Measurements from ENCODE around the gene CDH13.

The CDH13 gene

GRCh38 chr16:82631701-82632685 lies 5.2 kb downstream of the CDH13 start:
- no peak for DNase-seq (ENCODE audit: low read depth)
- H3K4me3 ChIP-seq (ENCODE audit: low read depth, low read length) = no peak overlapping the region
- peak; percentile 56 for TF ChIP-seq CTCF (IDR thresholded peaks at IDR 0.05; ENCODE audit: control insufficient read depth, extremely low read depth, insufficient read depth)

GRCh38 chr16:82633964-82634600 lies 7.3 kb downstream of the CDH13 start:
- no peak for DNase-seq (ENCODE audit: low read depth)
- TF ChIP-seq CTCF (IDR thresholded peaks at IDR 0.05; ENCODE audit: control insufficient read depth, extremely low read depth, insufficient read depth) = no peak
- H3K4me3 ChIP-seq (ENCODE audit: low read depth, low read length) = no peak overlapping the region

GRCh38 chr16:82634955-82635610 lies 8.3 kb downstream of the CDH13 start:
- TF ChIP-seq CTCF (IDR thresholded peaks at IDR 0.05; ENCODE audit: control insufficient read depth, extremely low read depth, insufficient read depth) = no peak
- DNase-seq (ENCODE audit: low read depth) = no peak

GRCh38 chr16:82636485-82636884 lies 9.7 kb downstream of the CDH13 start:
- H3K4me3 ChIP-seq (ENCODE audit: low read depth, low read length) = no peak overlapping the region
- DNase-seq (ENCODE audit: low read depth) = no peak
- TF ChIP-seq CTCF (IDR thresholded peaks at IDR 0.05; ENCODE audit: control insufficient read depth, extremely low read depth, insufficient read depth) = no peak

More at GRCh38 chr16:82634955-82635610, 8.3 kb downstream of the CDH13 start:
- no peak overlapping the region for H3K4me3 ChIP-seq (ENCODE audit: low read depth, low read length)

- no peak for TF ChIP-seq CTCF (IDR thresholded peaks at IDR 0.05; ENCODE audit: control insufficient read depth, extremely low read depth, insufficient read depth)
- H3K4me3 ChIP-seq (ENCODE audit: low read depth, low read length) = no peak overlapping the region
- DNase-seq (ENCODE audit: low read depth) = no peak
These were observed 10.2 kb downstream of the CDH13 start for GRCh38 chr16:82636958-82637357.

- H3K4me3 ChIP-seq (ENCODE audit: low read depth, low read length) = no peak overlapping the region
- TF ChIP-seq CTCF (IDR thresholded peaks at IDR 0.05; ENCODE audit: control insufficient read depth, extremely low read depth, insufficient read depth) = no peak
- no peak for DNase-seq (ENCODE audit: low read depth)
These were observed 11.5 kb downstream of the CDH13 start for GRCh38 chr16:82638095-82638798.

Data from LNCaP clone FGC (cell line).